Effector memory CD8-positive, alpha-beta T cell (primary cell): ENCODE measurements around the gene SPI1.

Source experiments
- ATAC-seq: fragments of 150-1000 bp; cut with Tn5 transposase; replicated peaks from 2 replicates; pipeline ENCODE4 v1.10.0; 2021; ENCODE audit warnings: mild to moderate bottlenecking, moderate library complexity
- DNase-seq, 3 experiments: peaks; one replicate each; pipeline ENCODE4 v3.0.0; 2021
- H3K27ac Mint-ChIP-seq, 2 donors: one replicate each; pipeline ENCODE4 v1.8.0; 2022; ENCODE audit warnings: mild to moderate bottlenecking in 2 of 2, mixed read lengths in 2 of 2, moderate library complexity in 2 of 2
- H3K27me3 Mint-ChIP-seq, 2 donors: one replicate each; pipeline ENCODE4 v1.8.0; 2022; ENCODE audit warnings: mixed read lengths in 2 of 2
- H3K36me3 Mint-ChIP-seq: one replicate; pipeline ENCODE4 v1.8.0; 2022; ENCODE audit warnings: mild to moderate bottlenecking, moderate library complexity, mixed read lengths; ENCODE audit not compliant: insufficient read depth
- H3K4me1 Mint-ChIP-seq, 2 donors: one replicate each; pipeline ENCODE4 v1.8.0; 2022; ENCODE audit warnings: low read depth in 2 of 2, mixed read lengths in 2 of 2
- H3K4me3 Mint-ChIP-seq, 2 donors: one replicate each; pipeline ENCODE4 v1.8.0; 2022; ENCODE audit warnings: mild to moderate bottlenecking in 2 of 2, mixed read lengths in 2 of 2, moderate library complexity in 2 of 2
- H3K9me3 Mint-ChIP-seq, 2 donors: one replicate each; pipeline ENCODE4 v1.8.0; 2022; ENCODE audit warnings: mixed read lengths in 2 of 2

Gene SPI1

DNA sequence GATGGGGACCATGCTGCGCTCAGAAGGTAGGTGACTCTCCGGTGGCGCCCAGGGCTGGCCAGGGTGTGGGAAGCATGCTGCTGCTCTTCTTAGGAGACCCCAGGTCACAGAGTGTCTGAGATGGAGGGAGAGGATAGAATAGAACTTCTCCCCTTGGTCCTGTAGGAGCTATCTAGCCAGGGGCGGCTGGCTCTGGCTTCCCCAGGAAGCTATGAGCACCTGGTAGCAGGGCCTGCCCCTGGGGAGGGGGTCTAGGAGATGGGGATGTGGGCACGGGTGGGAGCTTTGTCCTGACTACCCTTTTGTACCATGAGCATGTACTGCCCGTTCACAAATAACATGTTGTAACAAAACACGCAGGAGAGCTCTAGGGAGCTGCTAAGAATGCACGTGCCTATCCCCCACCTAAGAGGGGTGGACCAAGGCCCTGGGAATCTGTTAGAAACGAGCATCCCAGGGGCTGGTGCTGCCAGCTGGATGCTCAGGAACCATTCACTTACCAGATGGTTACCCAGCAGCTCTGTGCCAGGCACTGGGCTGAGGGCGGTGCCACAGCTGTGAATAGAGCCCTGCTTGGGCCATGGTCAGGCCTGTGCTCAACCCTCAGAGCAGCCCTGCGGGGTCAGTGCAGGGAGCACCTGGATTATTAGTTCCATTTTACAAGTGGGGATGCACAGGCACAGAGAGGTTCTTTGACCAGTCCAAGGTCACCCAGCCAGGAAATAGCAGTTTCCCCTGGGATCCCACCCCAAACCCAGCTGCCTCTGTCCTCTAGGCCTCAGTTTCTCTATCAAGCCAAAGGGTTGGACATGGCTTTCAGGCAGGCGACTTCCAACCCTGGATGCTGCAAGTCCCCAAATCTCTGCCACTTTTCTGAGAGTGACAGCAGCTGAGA lies 32.3 kb upstream of the SPI1 start:
- Mint-ChIP-seq H3K27ac (peak overlapping the region in 1 of 2 donors; percentile 72), H3K27me3 (no peaks in the 10 kb centered on the region), H3K4me1 (peaks cover 28 to 29% of the 10 kb centered on the region in 2 donors), H3K9me3 (no peaks in the 10 kb centered on the region), H3K36me3 (peaks cover 26% of the 10 kb centered on the region), H3K4me3 (peak overlapping the region in 1 of 2 donors; percentile 12)
- no peak for ATAC-seq
- no peak for DNase-seq

DNA sequence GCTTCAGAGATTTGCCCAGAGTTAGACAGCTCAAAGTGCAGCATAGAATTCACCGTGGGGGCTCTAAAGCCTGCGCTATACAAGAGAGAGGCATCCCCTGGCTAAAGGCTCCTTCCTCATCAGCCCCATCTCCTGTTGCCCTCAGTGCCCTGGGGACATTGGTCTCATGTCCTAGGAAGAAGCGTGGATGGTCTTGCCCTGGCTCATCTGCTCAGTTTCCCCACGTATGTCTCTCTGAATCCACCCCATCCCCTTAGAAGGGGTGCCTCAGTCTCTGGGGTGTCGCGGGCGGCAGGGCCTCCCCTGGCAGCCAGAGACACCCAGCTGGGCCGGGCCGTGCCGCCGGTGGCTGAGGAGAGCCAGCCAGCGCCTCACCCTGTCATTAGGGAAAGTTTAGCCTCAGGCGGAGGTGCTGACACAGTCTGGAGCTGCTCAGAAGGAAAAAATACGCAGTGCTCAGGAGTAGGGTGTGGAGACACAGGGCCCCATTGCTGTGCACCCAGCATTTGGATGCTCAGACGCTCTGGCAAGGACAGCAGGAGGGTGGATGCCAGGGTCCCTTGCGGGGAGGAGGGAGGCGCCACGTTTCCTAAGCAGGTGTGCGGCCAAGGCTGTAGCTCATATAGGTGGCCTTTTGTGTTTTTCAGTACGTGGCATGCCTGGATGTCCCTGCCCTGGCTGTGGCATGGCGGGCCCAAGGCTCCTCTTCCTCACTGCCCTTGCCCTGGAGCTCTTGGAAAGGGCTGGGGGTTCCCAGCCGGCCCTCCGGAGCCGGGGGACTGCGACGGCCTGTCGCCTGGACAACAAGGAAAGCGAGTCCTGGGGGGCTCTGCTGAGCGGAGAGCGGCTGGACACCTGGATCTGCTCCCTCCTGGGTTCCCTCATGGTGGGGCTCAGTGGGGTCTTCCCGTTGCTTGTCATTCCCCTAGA lies 31.4 kb upstream of the SPI1 start:
- DNase-seq, result no peak
- Mint-ChIP-seq H3K36me3 (peaks cover 24% of the 10 kb centered on the region), H3K27ac (peak overlapping the region; percentile 87 to 94), H3K4me3 (peak overlapping the region; percentile 97 to 98), H3K27me3 (no peaks in the 10 kb centered on the region), H3K9me3 (no peaks in the 10 kb centered on the region), H3K4me1 (peaks cover 28 to 29% of the 10 kb centered on the region in 2 donors)
- no peak for ATAC-seq

DNA sequence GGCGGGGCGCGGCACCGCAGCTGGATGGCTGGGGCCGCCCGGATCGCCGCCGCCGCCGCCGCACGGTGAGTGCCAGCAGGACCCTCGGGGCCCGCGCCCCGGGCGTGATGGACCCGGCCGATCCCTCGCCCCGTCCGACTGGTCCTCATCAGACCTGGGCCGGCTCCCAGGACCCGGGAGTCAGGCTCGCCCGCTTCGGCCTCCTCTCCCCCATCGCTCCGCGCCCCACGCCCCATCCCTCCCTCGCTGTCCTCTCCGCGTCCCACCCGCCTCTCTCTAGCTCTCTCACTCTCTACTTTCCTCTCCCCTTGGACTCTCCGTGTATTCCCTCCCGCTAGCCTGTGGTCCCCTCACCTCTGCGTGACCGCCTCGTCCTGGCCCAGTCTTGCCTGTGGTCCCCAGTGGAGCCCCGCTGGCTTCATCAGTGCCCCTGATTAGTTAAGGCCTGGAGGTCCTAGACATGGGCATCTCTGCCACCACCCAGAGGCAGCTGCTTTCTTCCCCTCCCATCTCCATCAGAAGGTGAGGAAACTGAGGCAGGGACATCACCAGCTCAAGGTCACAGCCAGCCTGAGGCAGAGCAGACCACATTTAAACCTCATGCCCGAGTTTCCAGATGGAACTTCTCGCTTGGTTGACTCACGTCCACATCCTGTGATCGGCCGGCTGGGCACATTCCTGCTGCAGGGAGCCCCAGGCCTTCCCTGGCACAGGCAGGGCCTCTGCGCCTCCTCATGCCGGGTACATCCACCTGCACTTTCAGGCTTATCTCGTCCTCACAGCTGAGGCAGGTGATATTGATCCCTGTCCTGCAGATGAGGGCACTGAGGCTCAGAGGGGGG lies 30.5 kb upstream of the SPI1 start:
- no peak for DNase-seq
- peaks cover 23 to 25% of the 10 kb centered on the region in 2 donors for H3K4me1 Mint-ChIP-seq
- H3K36me3 Mint-ChIP-seq, result peaks cover 19% of the 10 kb centered on the region
- ATAC-seq, result no peak
- no peaks in the 10 kb centered on the region for H3K9me3 Mint-ChIP-seq
- H3K4me3 Mint-ChIP-seq, result peak overlapping the region; percentile 97 to 98
- no peaks in the 10 kb centered on the region for H3K27me3 Mint-ChIP-seq
- H3K27ac Mint-ChIP-seq, result peak overlapping the region; percentile 87 to 94

DNA sequence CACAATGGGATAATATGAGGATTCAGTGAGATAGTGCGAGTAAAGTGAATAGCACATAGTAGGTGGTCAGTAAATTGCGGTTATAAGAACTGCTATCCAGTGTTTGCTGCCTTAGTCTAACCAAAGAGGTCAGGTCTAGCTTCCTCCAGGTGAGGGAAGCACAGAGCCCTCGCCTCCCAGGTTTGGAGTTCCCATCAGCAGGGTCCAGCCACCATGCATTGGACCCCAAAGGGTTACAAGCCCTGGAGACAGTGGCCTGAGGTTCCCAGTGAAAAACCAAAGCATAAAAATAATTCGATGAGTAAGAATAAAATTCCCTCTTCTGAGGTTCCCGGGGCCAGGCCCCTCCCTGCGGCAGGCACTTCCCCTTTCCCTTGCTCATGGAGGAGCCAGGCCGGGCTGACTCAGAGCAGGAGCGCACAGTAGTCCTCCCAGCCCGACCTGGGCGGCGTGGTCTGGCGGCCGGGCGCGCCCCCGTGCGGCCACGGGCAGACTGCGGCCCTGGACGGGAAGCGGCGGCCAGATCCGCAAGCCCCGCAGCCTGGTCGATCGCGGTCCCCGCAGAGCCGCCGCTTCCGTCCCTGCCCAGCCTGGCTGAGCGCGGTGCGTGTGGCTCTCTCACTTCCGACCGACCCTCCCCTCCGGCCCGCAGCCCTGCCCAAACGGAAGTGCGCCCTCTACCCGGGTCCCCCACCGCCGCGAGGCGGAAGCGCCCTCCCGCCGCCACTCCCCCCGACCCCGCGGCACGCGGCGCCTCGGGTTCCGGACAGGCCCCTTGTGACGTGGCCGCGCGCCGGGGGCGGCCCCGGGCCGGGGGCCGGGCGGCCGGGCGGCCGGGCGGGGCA lies 29.6 kb upstream of the SPI1 start, which contains the start of gene SLC39A13:
SLC39A13 (plus strand) TSS at position 845 of the 845 bp plus-strand sequence. CDS start 1,505 bp downstream, outside the sequence.
- peak within 1 kb of the TSS; percentile 87 to 94 for H3K27ac Mint-ChIP-seq
- ATAC-seq, result peak; percentile 84
- peak; percentile 90 to 93 (median 92) for DNase-seq
- peak within 1 kb of the TSS; percentile 97 to 98 for H3K4me3 Mint-ChIP-seq
- no peaks in the 10 kb centered on the region for H3K9me3 Mint-ChIP-seq
- H3K4me1 Mint-ChIP-seq, result peaks cover 22 to 25% of the 10 kb centered on the region in 2 donors
- H3K36me3 Mint-ChIP-seq, result peaks cover 13% of the 10 kb centered on the region
- no peaks in the 10 kb centered on the region for H3K27me3 Mint-ChIP-seq

DNA sequence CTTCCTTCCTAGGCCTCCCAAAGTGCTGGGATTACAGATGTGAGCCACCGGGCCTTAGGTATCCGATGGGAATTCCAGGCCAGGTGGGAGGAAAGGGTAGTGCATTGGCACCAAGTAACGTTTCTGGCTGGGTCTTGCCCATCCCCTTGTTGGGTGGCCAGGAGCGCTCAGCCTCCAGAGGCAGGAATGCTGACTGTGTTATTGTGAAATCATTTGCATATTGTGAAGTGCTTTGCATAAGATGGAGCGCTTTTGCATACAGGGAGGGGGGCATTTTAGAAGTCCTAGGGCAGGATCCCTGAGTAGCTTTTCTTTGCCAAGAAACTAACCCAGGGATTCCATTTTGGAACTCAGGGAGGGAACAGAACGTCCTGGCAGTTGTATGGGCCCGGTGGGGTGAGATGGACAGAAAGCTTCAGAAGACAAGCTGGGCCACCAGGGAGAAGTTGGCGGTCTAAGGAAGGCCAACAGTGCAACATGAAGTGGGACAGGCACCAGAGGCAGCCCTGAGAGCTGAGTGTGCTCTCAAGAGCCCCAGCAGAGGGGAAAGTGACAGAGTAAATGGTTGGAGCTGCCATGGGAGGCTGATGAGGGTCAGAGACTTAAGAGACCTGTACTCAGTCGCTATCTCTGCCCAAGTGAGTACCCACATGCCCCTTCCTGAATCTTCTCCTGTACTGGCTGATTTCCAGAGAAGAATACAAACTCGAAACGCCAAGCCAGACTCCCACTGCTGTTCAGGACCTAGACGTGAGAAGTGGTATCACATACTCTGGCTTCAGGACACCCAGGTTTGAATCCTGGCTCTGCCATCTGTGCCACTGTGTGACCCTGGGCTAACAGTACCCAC lies 28.8 kb upstream of the SPI1 start:
- Mint-ChIP-seq H3K4me1 (peaks cover 22 to 25% of the 10 kb centered on the region in 2 donors), H3K4me3 (peak overlapping the region; percentile 97 to 98), H3K27ac (peak overlapping the region; percentile 87 to 89), H3K9me3 (no peaks in the 10 kb centered on the region), H3K27me3 (no peaks in the 10 kb centered on the region), H3K36me3 (peaks cover 10% of the 10 kb centered on the region)
- DNase-seq (no peak), ATAC-seq (no peak)

DNA sequence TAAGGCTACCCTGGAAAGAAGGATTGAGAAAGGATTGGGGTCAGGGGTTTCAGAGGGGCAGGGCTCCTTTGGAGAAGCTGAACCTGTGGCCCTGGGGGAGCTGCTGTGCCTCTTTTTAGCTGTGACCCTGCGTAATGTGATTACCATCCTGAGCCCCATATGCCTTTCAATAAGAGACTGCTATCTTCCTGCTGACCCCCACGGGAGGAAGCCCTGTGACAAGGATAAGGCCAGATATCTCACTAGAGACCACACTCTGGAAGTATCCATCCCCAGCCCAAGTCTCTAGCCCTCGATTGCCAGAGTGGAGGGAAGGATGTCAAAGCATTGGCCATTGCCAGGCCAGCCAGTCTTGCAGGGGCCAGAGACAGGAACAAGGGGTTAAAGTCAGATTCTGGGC lies 25.2 kb upstream of the SPI1 start:
- Mint-ChIP-seq H3K4me1 (peaks cover 21 to 22% of the 10 kb centered on the region in 2 donors), H3K27ac (no peak overlapping the region), H3K4me3 (no peak overlapping the region), H3K9me3 (no peaks in the 10 kb centered on the region), H3K36me3 (peaks cover under 1% of the 10 kb centered on the region), H3K27me3 (no peaks in the 10 kb centered on the region)
- no peak for ATAC-seq
- DNase-seq, result no peak

DNA sequence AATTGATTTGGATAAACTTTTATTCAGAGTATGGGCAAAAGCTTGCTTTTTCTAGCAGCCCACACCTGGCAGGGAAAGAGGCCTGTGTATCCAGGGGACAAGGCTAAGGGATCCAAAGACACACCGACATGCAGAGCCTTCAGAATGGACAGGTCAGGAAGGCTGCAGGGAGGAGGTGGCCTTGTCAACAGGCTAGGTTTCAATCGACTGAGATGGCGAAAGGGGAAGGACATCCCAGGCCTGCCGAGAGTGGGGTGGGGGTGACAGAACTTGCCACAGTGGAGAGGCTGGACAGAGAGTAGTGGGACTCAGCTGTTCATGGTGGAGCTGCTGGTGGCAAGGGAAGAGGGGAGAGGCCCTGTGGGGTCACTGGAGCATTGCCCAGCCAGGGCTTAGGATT lies 24.8 kb upstream of the SPI1 start:
- ATAC-seq (no peak), DNase-seq (no peak)
- peak overlapping the region in 1 of 2 donors; percentile 38 for H3K27ac Mint-ChIP-seq

DNA sequence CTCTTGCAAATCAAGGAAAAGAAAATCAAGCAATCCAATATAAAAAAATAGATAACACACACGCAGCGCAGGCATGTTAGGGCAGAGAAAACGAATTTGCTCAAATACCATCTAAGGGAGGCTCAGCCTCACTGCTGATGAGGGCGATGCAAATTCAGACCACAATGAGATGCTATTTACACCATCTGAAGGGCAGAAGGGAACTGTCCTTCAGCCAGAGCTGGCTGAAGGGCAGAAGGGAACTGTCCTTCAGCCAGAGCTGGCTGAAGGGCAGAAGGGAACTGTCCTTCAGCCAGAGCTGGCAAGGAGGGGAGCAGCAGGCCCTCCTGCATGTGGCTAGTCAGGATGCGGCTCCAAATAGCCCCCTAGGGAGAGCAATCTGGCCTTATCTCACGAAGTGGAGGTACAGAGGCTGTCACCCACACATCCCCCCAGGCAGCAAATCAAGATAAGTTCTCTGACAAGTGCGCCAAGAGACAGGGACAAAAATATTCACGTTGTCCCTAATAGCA lies 22.5 kb upstream of the SPI1 start:
- Mint-ChIP-seq H3K36me3 (no peaks in the 10 kb centered on the region), H3K27me3 (no peaks in the 10 kb centered on the region), H3K9me3 (no peaks in the 10 kb centered on the region), H3K4me1 (peaks cover 11 to 16% of the 10 kb centered on the region in 2 donors), H3K27ac (peak overlapping the region; percentile 49 to 75), H3K4me3 (peak overlapping the region; percentile 81 to 83)
- ATAC-seq (peak; percentile 29), DNase-seq (no peak)

More for the DNA sequence above, 24.8 kb upstream of the SPI1 start:
- Mint-ChIP-seq H3K4me1 (peaks cover 21 to 23% of the 10 kb centered on the region in 2 donors), H3K36me3 (no peaks in the 10 kb centered on the region), H3K27me3 (no peaks in the 10 kb centered on the region), H3K9me3 (no peaks in the 10 kb centered on the region), H3K4me3 (no peak overlapping the region)

DNA sequence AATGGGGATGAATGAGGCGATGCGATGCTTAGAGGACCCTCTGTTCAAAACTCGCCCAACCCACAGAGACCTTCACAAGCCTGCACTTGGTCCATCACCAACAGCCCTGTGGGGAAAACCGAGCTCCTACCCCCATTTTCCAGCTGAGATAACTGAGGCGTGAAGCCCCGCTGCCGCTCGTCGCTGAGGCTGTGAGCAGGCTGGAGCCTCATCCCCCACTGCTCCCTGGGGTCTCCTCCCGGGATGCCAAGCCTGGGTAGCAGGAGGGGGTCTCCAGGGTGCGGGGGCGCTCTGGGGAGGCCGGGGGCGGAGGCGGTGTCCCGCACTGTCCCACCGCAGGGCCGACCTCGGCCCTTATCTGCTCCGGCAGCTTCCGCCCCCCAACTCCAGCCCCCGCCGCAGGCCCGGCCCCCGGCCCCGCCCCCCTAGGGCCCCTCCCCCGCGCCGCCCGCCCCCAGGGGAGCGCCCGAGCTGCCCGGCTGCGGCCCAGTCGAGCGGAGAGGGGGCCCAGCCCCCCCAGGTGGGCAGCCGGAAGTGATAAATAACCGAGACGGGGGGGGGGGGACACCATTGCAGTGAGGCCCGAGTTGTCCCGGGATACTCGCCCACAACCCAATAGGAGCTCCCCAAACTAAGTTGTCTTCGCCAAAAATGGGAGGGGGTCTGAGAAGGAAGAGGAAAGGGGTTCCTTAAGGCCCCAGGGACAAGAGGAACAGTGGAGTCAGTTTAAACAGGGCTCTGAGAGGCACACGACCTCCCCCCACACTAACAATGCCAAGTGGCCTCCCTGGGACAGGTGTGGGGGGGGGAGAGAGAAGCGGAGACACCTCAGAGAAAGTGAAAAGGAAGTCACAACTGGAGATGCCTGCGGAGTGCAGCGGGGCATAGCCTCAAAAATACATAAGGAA lies 21.8 kb upstream of the SPI1 start:
- H3K27ac Mint-ChIP-seq, result peak overlapping the region; percentile 49 to 75
- no peaks in the 10 kb centered on the region for H3K9me3 Mint-ChIP-seq
- H3K4me1 Mint-ChIP-seq, result peaks cover 16 to 23% of the 10 kb centered on the region in 2 donors
- H3K36me3 Mint-ChIP-seq, result no peaks in the 10 kb centered on the region
- no peak for DNase-seq
- H3K27me3 Mint-ChIP-seq, result no peaks in the 10 kb centered on the region
- ATAC-seq, result peak; percentile 79
- peak overlapping the region; percentile 81 to 83 for H3K4me3 Mint-ChIP-seq

DNA sequence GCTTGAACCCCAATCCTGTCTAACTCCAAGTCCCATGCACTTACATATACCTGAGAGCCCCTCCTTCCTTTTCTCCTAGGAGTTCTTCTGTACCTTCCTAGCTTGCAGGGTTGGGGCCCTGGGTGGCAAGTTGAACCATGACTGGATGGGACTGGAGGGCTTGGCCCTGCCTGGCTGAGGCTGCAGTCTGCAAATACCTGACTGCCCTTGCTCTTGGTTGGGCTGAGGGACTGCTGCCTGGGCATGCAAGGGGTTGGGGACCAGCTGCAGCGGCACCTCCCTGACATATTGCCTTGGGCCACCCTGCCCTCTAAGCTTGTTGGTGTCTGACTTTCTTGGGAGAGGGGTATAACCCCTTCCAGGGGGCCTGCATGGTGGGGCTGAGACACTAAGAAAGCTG lies 20.2 kb upstream of the SPI1 start:
- Mint-ChIP-seq H3K27ac (peak overlapping the region in 1 of 2 donors; percentile 8), H3K4me3 (peak overlapping the region; percentile 46 to 83)

More for the DNA sequence above, 20.2 kb upstream of the SPI1 start:
- no peak for ATAC-seq
- Mint-ChIP-seq H3K4me1 (peaks cover 20 to 30% of the 10 kb centered on the region in 2 donors), H3K9me3 (no peaks in the 10 kb centered on the region), H3K36me3 (peaks cover 5% of the 10 kb centered on the region), H3K27me3 (no peaks in the 10 kb centered on the region)
- no peak for DNase-seq
